ENCODE data around the gene CYCS. TPM values are rescaled to one million over a fixed set of nuclear protein-coding genes. Genes with fewer than 3 reads are reported as not detected.

The CYCS gene
- total RNA-seq, 1 donor from 2014 or later: 65.2 TPM

DNA sequence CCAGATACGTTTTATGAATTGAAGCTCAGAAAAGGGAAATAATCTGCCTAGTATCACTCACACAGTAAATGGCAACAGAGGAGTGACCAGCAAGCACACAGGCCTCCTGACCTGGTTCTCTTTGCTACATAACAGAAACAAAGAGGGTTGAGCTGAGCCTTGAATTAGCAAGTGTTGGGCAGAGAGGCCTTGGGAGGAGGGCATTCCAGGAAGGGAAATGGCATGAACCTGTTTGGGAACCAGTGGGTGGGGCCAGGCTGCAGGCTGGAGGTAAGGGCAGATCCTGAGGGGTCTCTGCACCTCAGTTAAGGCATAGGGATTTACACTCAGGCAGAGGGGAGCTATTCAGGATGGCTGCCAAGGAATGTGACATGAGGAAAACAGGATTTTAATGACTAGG, 24.8 kb upstream of the CYCS start:
- Mint-ChIP-seq H3K4me3 (ENCODE audit: unreplicated experiment) (no peak overlapping the region), H3K4me1 (ENCODE audit: unreplicated experiment) (no peaks in the 10 kb centered on the region), H3K9me3 (ENCODE audit: unreplicated experiment) (no peaks in the 10 kb centered on the region), H3K36me3 (ENCODE audit: unreplicated experiment) (peaks cover 14% of the 10 kb centered on the region), H3K27me3 (ENCODE audit: unreplicated experiment) (no peaks in the 10 kb centered on the region), H3K27ac (ENCODE audit: unreplicated experiment) (no peak overlapping the region)
- TF ChIP-seq, protein P1, sequence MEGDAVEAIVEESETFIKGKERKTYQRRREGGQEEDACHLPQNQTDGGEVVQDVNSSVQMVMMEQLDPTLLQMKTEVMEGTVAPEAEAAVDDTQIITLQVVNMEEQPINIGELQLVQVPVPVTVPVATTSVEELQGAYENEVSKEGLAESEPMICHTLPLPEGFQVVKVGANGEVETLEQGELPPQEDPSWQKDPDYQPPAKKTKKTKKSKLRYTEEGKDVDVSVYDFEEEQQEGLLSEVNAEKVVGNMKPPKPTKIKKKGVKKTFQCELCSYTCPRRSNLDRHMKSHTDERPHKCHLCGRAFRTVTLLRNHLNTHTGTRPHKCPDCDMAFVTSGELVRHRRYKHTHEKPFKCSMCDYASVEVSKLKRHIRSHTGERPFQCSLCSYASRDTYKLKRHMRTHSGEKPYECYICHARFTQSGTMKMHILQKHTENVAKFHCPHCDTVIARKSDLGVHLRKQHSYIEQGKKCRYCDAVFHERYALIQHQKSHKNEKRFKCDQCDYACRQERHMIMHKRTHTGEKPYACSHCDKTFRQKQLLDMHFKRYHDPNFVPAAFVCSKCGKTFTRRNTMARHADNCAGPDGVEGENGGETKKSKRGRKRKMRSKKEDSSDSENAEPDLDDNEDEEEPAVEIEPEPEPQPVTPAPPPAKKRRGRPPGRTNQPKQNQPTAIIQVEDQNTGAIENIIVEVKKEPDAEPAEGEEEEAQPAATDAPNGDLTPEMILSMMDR (IDR thresholded peaks at IDR 0.05): no peak
- no peak for DNase-seq (ENCODE audit: extremely low spot score, unreplicated experiment)

DNA sequence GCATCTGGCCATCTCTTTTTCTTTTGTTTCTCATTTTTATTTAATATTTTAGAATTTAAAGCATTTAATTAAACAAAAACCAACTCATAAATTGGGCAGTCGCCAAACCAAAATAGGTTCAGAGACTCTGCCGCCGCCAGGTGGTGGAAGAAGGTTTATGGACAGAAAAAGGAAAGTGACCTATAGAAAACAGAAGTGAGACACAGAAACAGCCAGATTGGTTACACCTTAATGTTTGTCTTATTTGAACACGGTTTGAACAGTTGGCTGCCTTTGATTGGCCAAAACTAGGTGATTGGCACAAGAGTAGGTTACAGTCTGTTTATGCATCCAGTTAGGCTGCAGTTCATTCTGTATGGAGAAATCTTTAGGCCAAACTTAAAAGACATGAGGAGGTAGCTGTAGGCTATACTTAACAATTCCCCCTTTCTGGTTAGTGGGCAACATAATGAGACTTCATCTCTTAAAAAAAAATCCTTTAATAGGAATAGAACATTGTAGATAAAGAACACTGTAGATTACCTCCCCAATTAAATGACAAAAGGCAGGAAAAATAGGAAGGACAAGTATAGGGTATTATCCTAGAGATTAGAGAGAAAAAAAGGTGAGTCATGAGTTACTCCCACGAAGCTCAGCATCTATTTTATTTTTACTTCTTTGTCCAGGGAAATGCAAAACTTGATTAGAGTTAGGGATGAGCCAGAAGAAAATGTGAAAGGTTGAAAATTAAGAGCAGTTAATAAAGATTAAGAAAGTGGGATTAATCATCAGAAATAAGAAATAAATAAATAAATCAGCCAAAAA, 23.9 kb upstream of the CYCS start:
- TF ChIP-seq, protein P1 (IDR thresholded peaks at IDR 0.05): no peak

DNA sequence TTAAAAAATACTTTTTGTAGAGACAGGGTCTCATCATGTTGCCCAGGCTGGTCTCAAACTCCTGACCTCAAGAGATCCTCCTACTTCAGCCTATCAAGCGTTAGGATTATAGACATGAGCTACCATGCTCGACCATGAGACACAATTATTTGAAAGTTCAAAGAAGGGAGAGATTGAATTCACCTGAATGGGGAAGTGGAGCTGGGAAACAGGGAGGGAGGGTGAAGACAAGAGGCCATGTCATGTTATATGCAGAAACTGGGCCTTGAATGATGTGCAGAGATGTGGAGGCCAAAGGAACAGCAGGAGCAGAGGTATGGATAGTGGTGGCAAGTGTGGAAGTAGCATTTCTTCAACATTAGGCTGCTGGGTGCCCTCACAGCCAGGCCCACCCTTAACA, 18.7 kb upstream of the CYCS start:
- Mint-ChIP-seq H3K4me1 (ENCODE audit: unreplicated experiment) (no peaks in the 10 kb centered on the region), H3K27ac (ENCODE audit: unreplicated experiment) (no peak overlapping the region), H3K36me3 (ENCODE audit: unreplicated experiment) (peaks cover 7% of the 10 kb centered on the region), H3K4me3 (ENCODE audit: unreplicated experiment) (no peak overlapping the region), H3K9me3 (ENCODE audit: unreplicated experiment) (no peaks in the 10 kb centered on the region), H3K27me3 (ENCODE audit: unreplicated experiment) (no peaks in the 10 kb centered on the region)
- TF ChIP-seq, protein P1 (IDR thresholded peaks at IDR 0.05): no peak
- no peak for DNase-seq (ENCODE audit: extremely low spot score, unreplicated experiment)

More for the DNA sequence above, 23.9 kb upstream of the CYCS start:
- DNase-seq (ENCODE audit: extremely low spot score, unreplicated experiment): no peak
- H3K27me3 Mint-ChIP-seq (ENCODE audit: unreplicated experiment): no peaks in the 10 kb centered on the region
- H3K9me3 Mint-ChIP-seq (ENCODE audit: unreplicated experiment): no peaks in the 10 kb centered on the region
- no peak overlapping the region for H3K27ac Mint-ChIP-seq (ENCODE audit: unreplicated experiment)
- no peaks in the 10 kb centered on the region for H3K4me1 Mint-ChIP-seq (ENCODE audit: unreplicated experiment)
- H3K4me3 Mint-ChIP-seq (ENCODE audit: unreplicated experiment): no peak overlapping the region
- peaks cover 7% of the 10 kb centered on the region for H3K36me3 Mint-ChIP-seq (ENCODE audit: unreplicated experiment)

DNA sequence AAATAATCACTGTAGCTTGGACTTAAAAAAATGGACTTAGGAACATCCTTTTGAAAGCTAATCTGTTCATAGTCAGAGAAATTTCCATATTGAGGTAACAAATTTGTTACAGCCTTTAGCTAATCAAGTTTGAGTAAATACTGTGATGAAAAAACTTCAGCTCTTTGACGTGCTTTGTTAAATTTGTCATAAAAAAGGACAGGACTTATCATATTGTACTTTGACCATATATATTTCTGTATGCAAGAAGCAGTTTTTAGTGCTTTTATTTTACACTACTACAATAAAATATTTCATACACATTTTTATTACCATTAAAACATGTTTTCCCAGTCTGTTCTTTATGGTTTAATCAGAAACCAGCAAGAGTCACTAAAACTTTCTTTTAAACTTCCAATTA, 14.5 kb upstream of the CYCS start:
- no peaks in the 10 kb centered on the region for H3K27me3 Mint-ChIP-seq (ENCODE audit: unreplicated experiment)
- no peak overlapping the region for H3K4me3 Mint-ChIP-seq (ENCODE audit: unreplicated experiment)
- DNase-seq (ENCODE audit: extremely low spot score, unreplicated experiment): no peak

DNA sequence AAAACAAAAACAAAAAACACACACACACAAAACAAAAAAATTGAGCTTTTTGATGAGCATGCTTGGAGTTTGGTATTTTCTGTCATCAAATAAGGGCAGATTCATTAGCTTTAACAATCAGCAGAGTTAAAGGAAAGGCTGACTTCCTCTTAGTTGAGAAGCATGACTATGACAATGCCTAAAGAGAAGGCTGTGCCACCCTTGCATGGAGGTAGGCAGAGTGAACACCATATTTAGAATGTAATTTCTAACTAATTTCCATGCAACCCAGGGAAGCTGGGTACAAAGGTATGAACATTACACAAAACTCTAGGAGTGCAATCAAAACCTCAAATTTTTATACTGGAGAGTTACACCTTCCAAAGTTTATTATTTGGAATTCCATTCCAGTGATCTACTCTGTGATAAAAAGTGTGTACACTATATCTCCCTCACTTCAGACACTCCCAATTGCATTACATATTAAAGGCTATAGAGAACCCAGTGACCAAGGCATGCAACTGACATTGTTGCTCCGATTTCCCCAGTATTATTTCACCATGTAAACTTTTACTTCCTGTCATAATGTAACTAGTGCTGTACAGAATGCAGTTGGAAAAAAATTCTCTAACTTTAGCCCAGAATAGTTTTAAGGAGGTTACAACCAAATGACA, 9.4 kb upstream of the CYCS start:
- no peaks in the 10 kb centered on the region for H3K9me3 Mint-ChIP-seq (ENCODE audit: unreplicated experiment)
- TF ChIP-seq, protein P1 (IDR thresholded peaks at IDR 0.05): no peak
- no peak overlapping the region for H3K27ac Mint-ChIP-seq (ENCODE audit: unreplicated experiment)
- no peak for DNase-seq (ENCODE audit: extremely low spot score, unreplicated experiment)
- peaks cover 8% of the 10 kb centered on the region for H3K36me3 Mint-ChIP-seq (ENCODE audit: unreplicated experiment)
- no peaks in the 10 kb centered on the region for H3K27me3 Mint-ChIP-seq (ENCODE audit: unreplicated experiment)
- H3K4me3 Mint-ChIP-seq (ENCODE audit: unreplicated experiment): no peak overlapping the region
- no peaks in the 10 kb centered on the region for H3K4me1 Mint-ChIP-seq (ENCODE audit: unreplicated experiment)

More for the DNA sequence above, 14.5 kb upstream of the CYCS start:
- TF ChIP-seq, protein P1 (IDR thresholded peaks at IDR 0.05): no peak
- Mint-ChIP-seq H3K27ac (ENCODE audit: unreplicated experiment) (no peak overlapping the region), H3K36me3 (ENCODE audit: unreplicated experiment) (peaks cover 13% of the 10 kb centered on the region), H3K4me1 (ENCODE audit: unreplicated experiment) (no peaks in the 10 kb centered on the region), H3K9me3 (ENCODE audit: unreplicated experiment) (no peaks in the 10 kb centered on the region)
